A549 (cell line): ENCODE results near the gene TMEM144.

ENCODE experiments used
- CBX8 ChIP-seq: fragments of 200-600 bp; sonication (generic); IDR thresholded peaks from 2 replicates; pipeline ENCODE4 v1.6.1; 2016
- CEBPB ChIP-seq, 2 experiments: fragments of >200 bp in 1 of 2; sonication (Bioruptor Twin) in 1 of 2; formaldehyde crosslinking in 1 of 2; IDR thresholded peaks; 2 replicates each; pipeline ENCODE4 v1.6.1; 2012 to 2016
- CTCF ChIP-seq: fragments of >200 bp; sonication (Bioruptor Twin); formaldehyde crosslinking; IDR thresholded peaks from 3 replicates; pipeline ENCODE4 v1.5.1; 2016
- ELK1 ChIP-seq: fragments of 150-350 bp; IDR thresholded peaks from 2 replicates; pipeline ENCODE4 v1.6.1; 2014; ENCODE audit warnings: low read depth, mild to moderate bottlenecking, low read length
- EP300 ChIP-seq, 2 experiments: fragments of >200 bp; sonication (Bioruptor Twin); formaldehyde crosslinking; IDR thresholded peaks; 2 replicates in 1 of 2; 3 replicates in 1 of 2; pipeline ENCODE4 v1.6.1; 2016 to 2017
- FOSL2 ChIP-seq, 2 experiments: fragments of 450-650 bp in 1 of 2; fragments of >200 bp in 1 of 2; sonication (Bioruptor Twin) in 1 of 2; formaldehyde crosslinking; IDR thresholded peaks; 2 replicates each; pipeline versions ENCODE4 v1.5.0 to v1.6.1; 2016 to 2020; ENCODE audit warnings: mild to moderate bottlenecking in 1 of 2, moderate library complexity in 1 of 2
- HDAC2 ChIP-seq: fragments of 200-600 bp; sonication (generic); IDR thresholded peaks from 2 replicates; pipeline ENCODE4 v1.6.1; 2016
- JUNB ChIP-seq: fragments of >200 bp; sonication (Bioruptor Twin); formaldehyde crosslinking; IDR thresholded peaks from 2 replicates; pipeline ENCODE4 v1.6.1; 2016
- PHF8 ChIP-seq: fragments of 200-600 bp; sonication (generic); IDR thresholded peaks from 2 replicates; pipeline ENCODE4 v1.6.1; 2016; ENCODE audit warnings: low read depth, mild to moderate bottlenecking, antibody characterized with exemption, moderate library complexity, borderline replicate concordance
- POLR2A ChIP-seq: IDR thresholded peaks from 2 replicates; pipeline ENCODE4 v1.6.1; 2012; ENCODE audit warnings: mild to moderate bottlenecking, low read length
- RARB ChIP-seq: fragments of 250-450 bp; sonication (Bioruptor Pico); IDR thresholded peaks from 2 replicates; pipeline ENCODE4 v1.8.0; 2021; ENCODE audit warnings: mild to moderate bottlenecking, moderate library complexity
- TF ChIP-seq, protein P1 (sequence below): IDR thresholded peaks from 2 replicates; pipeline ENCODE4 v1.6.1; 2012; ENCODE audit warnings: low read depth, borderline replicate concordance

DNA sequence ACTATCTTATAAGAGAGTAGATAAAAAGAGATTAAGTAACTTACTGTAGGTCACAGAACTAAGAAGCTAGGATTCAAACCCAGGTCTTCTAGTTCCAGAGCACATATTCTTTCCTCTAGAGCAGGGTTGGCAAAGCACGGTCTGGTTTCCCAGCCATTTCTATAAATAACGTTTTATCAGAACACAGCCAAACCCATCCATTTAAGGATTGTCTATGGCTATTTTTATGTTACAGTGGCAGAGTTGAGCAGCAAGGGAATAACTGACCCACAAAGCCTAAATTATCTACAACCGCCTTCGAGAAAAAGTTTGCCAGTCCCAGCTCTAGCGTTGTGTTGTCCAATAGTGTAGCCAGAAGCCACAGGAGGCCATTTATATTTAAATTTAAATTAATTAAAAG is 7.5 kb downstream of the TMEM144 start:
- no peak for TF ChIP-seq HDAC2
- TF ChIP-seq, protein P1, sequence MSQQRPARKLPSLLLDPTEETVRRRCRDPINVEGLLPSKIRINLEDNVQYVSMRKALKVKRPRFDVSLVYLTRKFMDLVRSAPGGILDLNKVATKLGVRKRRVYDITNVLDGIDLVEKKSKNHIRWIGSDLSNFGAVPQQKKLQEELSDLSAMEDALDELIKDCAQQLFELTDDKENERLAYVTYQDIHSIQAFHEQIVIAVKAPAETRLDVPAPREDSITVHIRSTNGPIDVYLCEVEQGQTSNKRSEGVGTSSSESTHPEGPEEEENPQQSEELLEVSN: no peak
- no peak for TF ChIP-seq CEBPB (IDR thresholded peaks at IDR 0.05)
- TF ChIP-seq RARB (CRISPR knock-in tag): no peak
- no peak for TF ChIP-seq CTCF
- no peak for TF ChIP-seq PHF8
- TF ChIP-seq POLR2A: no peak
- no peak for TF ChIP-seq EP300 (IDR thresholded peaks at IDR 0.05)
- no peak for TF ChIP-seq JUNB
- no peak for TF ChIP-seq FOSL2 (IDR thresholded peaks at IDR 0.05)
- TF ChIP-seq FOSL2 (CRISPR knock-in tag; IDR thresholded peaks at IDR 0.05): no peak
- no peak for TF ChIP-seq CBX8
- no peak for TF ChIP-seq ELK1
